H1 (cell line): Measurements from ENCODE around the gene TNFSF15. TPM values are rescaled to one million over a fixed set of nuclear protein-coding genes. Genes with fewer than 3 reads are reported as not detected.
"Not testable (repeated sequence)": the region's sequence is repeated elsewhere in the genome, so short reads cannot be mapped to it uniquely, and the experiment has no call there.

Experiments
- CTCF ChIA-PET: fragments of 300-600 bp; sonication (Branson Sonifier 250); formaldehyde crosslinking; loops from one replicate; lab custom pipeline; 2021; ENCODE audit not compliant: partially characterized antibody; lab: Charles Lee
- POLR2A ChIA-PET: fragments of 300-600 bp; sonication (Branson Sonifier 250); formaldehyde crosslinking; loops from one replicate; lab custom pipeline; 2021; ENCODE audit warnings: inconsistent platforms; ENCODE audit not compliant: partially characterized antibody; lab: Charles Lee
- DNase-seq, 2 experiments: peaks; one replicate each; pipeline versions ENCODE4 v3.0.0 to v3.0.0-alpha.2; 2010 to 2022; ENCODE audit warnings: low spot score in 2 of 2, low read depth in 1 of 2, mixed read lengths in 1 of 2
- FAIRE-seq: peaks from 2 replicates; lab custom pipeline; 2011; peaks lifted over from hg19 to GRCh38; lab: Jason Lieb, UNC
- H2AFZ ChIP-seq: 2 replicates; pipeline ENCODE4 v1.8.1; 2012; ENCODE audit warnings: low read length, inconsistent platforms
- H2AK5ac ChIP-seq: 2 replicates; pipeline ENCODE4 v1.6.1; 2013; ENCODE audit warnings: low read depth, low read length
- H2BK120ac ChIP-seq: replicated peaks from 2 replicates; pipeline ENCODE3; 2013; ENCODE audit warnings: low read depth, low read length, inconsistent platforms
- H2BK12ac ChIP-seq: 2 replicates; pipeline ENCODE4 v1.6.1; 2013; ENCODE audit warnings: low read depth, low read length
- H2BK15ac ChIP-seq: 2 replicates; pipeline ENCODE4 v1.6.1; 2013; ENCODE audit warnings: low read length
- H2BK20ac ChIP-seq: 2 replicates; pipeline ENCODE4 v1.6.1; 2013; ENCODE audit warnings: low read length
- H2BK5ac ChIP-seq: 2 replicates; pipeline ENCODE4 v1.6.1; 2013; ENCODE audit warnings: low read depth, low read length
- H3K14ac ChIP-seq: 2 replicates; pipeline ENCODE4 v1.6.1; 2013; ENCODE audit warnings: inconsistent platforms; ENCODE audit not compliant: insufficient read length
- H3K18ac ChIP-seq: 2 replicates; pipeline ENCODE4 v1.6.1; 2013; ENCODE audit warnings: low read length; ENCODE audit errors: extremely low read depth
- H3K23ac ChIP-seq: 2 replicates; pipeline ENCODE4 v1.6.1; 2013; ENCODE audit warnings: inconsistent platforms; ENCODE audit not compliant: insufficient read length
- H3K23me2 ChIP-seq: 2 replicates; pipeline ENCODE4 v1.6.1; 2013; ENCODE audit warnings: low read depth, low read length
- H3K27ac ChIP-seq: 2 replicates; pipeline ENCODE4 v1.6.1; 2011; ENCODE audit warnings: low read depth, low read length, inconsistent platforms
- H3K27me3 ChIP-seq, 4 experiments: replicated peaks in 1 of 4; 1 replicate in 1 of 4; 2 replicates in 3 of 4; pipeline versions ENCODE4 v1.6.1 to v1.8.1; 2011 to 2013; ENCODE audit warnings: low read length in 3 of 4, mild to moderate bottlenecking in 3 of 4, inconsistent platforms in 2 of 4, mixed read lengths in 2 of 4, moderate library complexity in 1 of 4; ENCODE audit not compliant: control insufficient read depth in 3 of 4, insufficient read depth in 3 of 4; ENCODE audit errors: extremely low read depth in 1 of 4
- H3K36me3 ChIP-seq, 4 experiments: 2 replicates each; pipeline versions ENCODE4 v1.6.1 to v1.8.1; 2011 to 2013; ENCODE audit warnings: mild to moderate bottlenecking in 4 of 4, low read length in 3 of 4, moderate library complexity in 2 of 4, control low read depth in 1 of 4, inconsistent platforms in 1 of 4; ENCODE audit not compliant: insufficient read depth in 4 of 4, control insufficient read depth in 2 of 4
- H3K4ac ChIP-seq: replicated peaks from 2 replicates; pipeline ENCODE3; 2013; ENCODE audit warnings: low read length, low read depth, mixed read lengths, inconsistent platforms; ENCODE audit not compliant: insufficient read length
- H3K4me1 ChIP-seq, 4 experiments: replicated peaks in 1 of 4; 1 replicate in 1 of 4; 2 replicates in 3 of 4; pipeline versions ENCODE4 v1.6.1 to v1.8.1; 2011 to 2013; ENCODE audit warnings: low read length in 3 of 4, inconsistent platforms in 2 of 4, mixed read lengths in 1 of 4; ENCODE audit not compliant: insufficient read depth in 4 of 4, control insufficient read depth in 3 of 4
- H3K4me2 ChIP-seq, 2 experiments: 2 replicates each; pipeline versions ENCODE4 v1.6.1 to v1.8.1; 2011 to 2013; ENCODE audit warnings: low read depth in 2 of 2, low read length in 2 of 2, control low read depth in 1 of 2, inconsistent platforms in 1 of 2, mild to moderate bottlenecking in 1 of 2; ENCODE audit not compliant: insufficient read depth in 1 of 2
- H3K4me3 ChIP-seq, 4 experiments: fragments of 200-600, 300-600 bp in 1 of 4; sonication (generic), shearing (Covaris generic), sonication (Bioruptor Twin) in 1 of 4; 2 replicates each; pipeline versions ENCODE4 v1.5.1 to v1.8.1; 2011 to 2016; ENCODE audit warnings: low read length in 4 of 4, low read depth in 3 of 4, control low read depth in 2 of 4, inconsistent platforms in 2 of 4, mild to moderate bottlenecking in 2 of 4, mixed read lengths in 1 of 4, moderate library complexity in 1 of 4; ENCODE audit not compliant: insufficient read depth in 2 of 4; ENCODE audit errors: extremely low read depth in 1 of 4
- H3K56ac ChIP-seq: replicated peaks from 2 replicates; pipeline ENCODE3; 2013; ENCODE audit warnings: low read depth, mild to moderate bottlenecking, mixed read lengths, low read length, inconsistent platforms; ENCODE audit not compliant: insufficient read length
- H3K79me1 ChIP-seq: 2 replicates; pipeline ENCODE4 v1.6.1; 2013; ENCODE audit warnings: low read depth, low read length, control low read depth
- H3K79me2 ChIP-seq, 2 experiments: 2 replicates each; pipeline versions ENCODE4 v1.6.1 to v1.8.1; 2012 to 2013; ENCODE audit warnings: low read length in 2 of 2, mild to moderate bottlenecking in 2 of 2, inconsistent platforms in 1 of 2; ENCODE audit not compliant: insufficient read depth in 2 of 2, control insufficient read depth in 1 of 2
- H3K9ac ChIP-seq, 4 experiments: replicated peaks in 1 of 4; 1 replicate in 1 of 4; 2 replicates in 3 of 4; pipeline versions ENCODE4 v1.6.1 to v1.8.1; 2011 to 2013; ENCODE audit warnings: low read depth in 3 of 4, low read length in 3 of 4, control low read depth in 2 of 4, mild to moderate bottlenecking in 2 of 4, moderate library complexity in 2 of 4, inconsistent platforms in 1 of 4; ENCODE audit errors: extremely low read depth in 1 of 4
- H3K9me3 ChIP-seq, 2 experiments: 2 replicates each; pipeline versions ENCODE4 v1.6.1 to v1.8.1; 2012 to 2013; ENCODE audit warnings: mild to moderate bottlenecking in 2 of 2, moderate library complexity in 2 of 2, control low read depth in 1 of 2, inconsistent platforms in 1 of 2, low read depth in 1 of 2, low read length in 1 of 2, mixed read lengths in 1 of 2; ENCODE audit not compliant: insufficient read depth in 2 of 2
- H4K20me1 ChIP-seq, 2 experiments: replicated peaks in 1 of 2; 2 replicates each; pipeline versions ENCODE3 to v1.8.1; 2011 to 2013; ENCODE audit warnings: inconsistent platforms in 2 of 2, low read length in 2 of 2, mild to moderate bottlenecking in 1 of 2; ENCODE audit not compliant: insufficient read depth in 2 of 2, control insufficient read depth in 1 of 2
- H4K5ac ChIP-seq: 2 replicates; pipeline ENCODE4 v1.6.1; 2013; ENCODE audit warnings: low read length, low read depth, mixed read lengths, inconsistent platforms; ENCODE audit not compliant: insufficient read length
- H4K8ac ChIP-seq: 2 replicates; pipeline ENCODE4 v1.8.0; 2013; ENCODE audit warnings: mild to moderate bottlenecking, moderate library complexity, low read length, inconsistent platforms; ENCODE audit not compliant: insufficient read depth; ENCODE audit errors: extremely low read depth
- H4K91ac ChIP-seq: replicated peaks from 2 replicates; pipeline ENCODE3; 2013; ENCODE audit warnings: low read length, mixed read lengths, inconsistent platforms; ENCODE audit not compliant: insufficient read length
- RAD21 ChIP-seq, 2 experiments: IDR thresholded peaks in 1 of 2; conservative IDR thresholded peaks in 1 of 2; 2 replicates each; pipeline ENCODE4 v1.6.1; 2011; ENCODE audit warnings: low read depth in 2 of 2, low read length in 2 of 2, improper control_type of control experiment in 1 of 2, inconsistent platforms in 1 of 2, mild to moderate bottlenecking in 1 of 2, moderate library complexity in 1 of 2
- WGBS, 2 experiments: shearing (Covaris generic) in 1 of 2; methylation state at CpG; one replicate each; pipeline versions ENCODE4 v1.1.6 to v1.1.7; 2013 to 2015; ENCODE audit warnings: low lambda C conversion rate in 2 of 2, mixed read lengths in 2 of 2, inconsistent platforms in 1 of 2, low coverage in 1 of 2, missing lambda C conversion rate in 1 of 2; ENCODE audit not compliant: insufficient replicate concordance in 2 of 2, insufficient coverage in 1 of 2, insufficient read length in 1 of 2; ENCODE audit errors: extremely low coverage in 1 of 2, missing lambda C conversion rate in 1 of 2; 5-methylcytosine and 5-hydroxymethylcytosine counted together
- polyA plus RNA-seq, 7 experiments: library from polyadenylated mRNA; depleted of rRNA in 3 of 7; stranded (reverse) in 5 of 7; unstranded in 2 of 7; fragments of >200 nt in 5 of 7; fragments of 200-250 nt in 2 of 7; gene quantifications; 1 replicate in 5 of 7; 2 replicates in 1 of 7; 4 replicates in 1 of 7; pipeline versions ENCODE4 v1.2.1 to v1.2.3, GENCODE V29; 2011 to 2013; ENCODE audit warnings: missing spikeins in 2 of 7, mixed read lengths in 2 of 7
- total RNA-seq: library from RNA; stranded (reverse); fragmentation: NEBNext Ultra II Directional; extraction: Animal tissue kit (Norgen Biotek cat#: 25700); gene quantifications from 2 replicates; pipeline ENCODE4 v1.2.1, GENCODE V29; 2021

Gene TNFSF15
- total and polyA plus RNA-seq, 2 of the 8 experiments (the other 6 are each of a cell fraction or from before 2014, with no cell fraction given) = 0.09 to 0.17 TPM

DNA sequence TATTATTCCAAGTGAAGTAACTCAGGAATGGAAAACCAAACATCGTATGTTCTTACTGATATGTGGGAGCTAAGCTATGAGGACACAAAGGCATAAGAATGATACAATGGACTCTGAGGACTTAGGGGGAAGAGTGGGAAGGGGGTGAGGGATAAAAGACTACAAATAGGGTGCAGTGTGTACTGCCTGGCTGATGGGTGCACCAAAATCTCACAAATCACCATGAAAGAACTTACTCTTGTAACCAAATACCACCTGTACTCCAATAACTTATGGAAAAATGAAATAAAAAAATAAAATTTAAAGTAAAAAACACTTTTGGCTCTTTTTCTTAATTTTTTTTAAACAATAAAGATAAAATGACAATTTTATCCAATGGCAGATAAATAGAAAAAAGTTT lies 64.3 kb downstream of the TNFSF15 start:
- H3K4me1 ChIP-seq, H4K20me1 ChIP-seq, H2AFZ ChIP-seq, H3K9ac ChIP-seq, H3K4me3 ChIP-seq, H2BK15ac ChIP-seq, H2AK5ac ChIP-seq, H3K18ac ChIP-seq, H3K27ac ChIP-seq, H3K79me2 ChIP-seq, H3K4me2 ChIP-seq, H3K27me3 ChIP-seq, H3K23ac ChIP-seq, H3K36me3 ChIP-seq, H2BK120ac ChIP-seq, H3K4ac ChIP-seq, H4K5ac ChIP-seq, H2BK5ac ChIP-seq, H3K56ac ChIP-seq, FAIRE-seq, POLR2A ChIA-PET, H2BK20ac ChIP-seq, H4K8ac ChIP-seq, H3K9me3 ChIP-seq, DNase-seq, H3K79me1 ChIP-seq, H2BK12ac ChIP-seq, H4K91ac ChIP-seq, H3K14ac ChIP-seq, H3K23me2 ChIP-seq: not testable (repeated sequence)
- TF ChIP-seq RAD21 (IDR thresholded peaks at IDR 0.05 in 1 of 2, conservative IDR thresholded peaks at IDR 0.05 in 1 of 2; ENCODE audit: low read depth in 2 of 2, low read length in 2 of 2) = peak; percentile 26 to 34
- WGBS, 2 experiments = 92% methylated on average over 1 of the region's 1 CpG; no CpG with 5 or more reads in 1 of the 2 experiments
- CTCF ChIA-PET = interaction anchor here (1.0 to 14.7 kb wide), 5 partner anchors 21 to 336 kb away, joined by 4 to 269 read pairs (median 6); no protein-coding TSS in a partner anchor
